WI38 (cell line): ENCODE measurements around the gene YES1.
A peak's percentile ranks its signal among the peaks of the same experiment; 100 is the strongest.
"Not testable (repeated sequence)": the region's sequence is repeated elsewhere in the genome, so short reads cannot be mapped to it uniquely, and the experiment has no call there.

Experiments used
- H3K4me3 ChIP-seq: 2 replicates; pipeline ENCODE4 v1.5.1; 2011; ENCODE audit warnings: low read depth, mild to moderate bottlenecking, control low read depth, low read length
- CTCF ChIP-seq: IDR thresholded peaks from 2 replicates; pipeline ENCODE4 v1.5.1; 2012; ENCODE audit warnings: low read depth, mild to moderate bottlenecking, control low read depth, low read length

YES1 gene

GRCh38 chr18:812376-813171, 532 bp upstream of the YES1 start:
- peak overlapping the region; percentile 80 for H3K4me3 ChIP-seq
- TF ChIP-seq CTCF: no peak

- peak overlapping the region; percentile 80 for H3K4me3 ChIP-seq
- no peak for TF ChIP-seq CTCF
Measured at GRCh38 chr18:811182-811891, 705 bp downstream of the YES1 start.

- no peak for TF ChIP-seq CTCF
Measured at GRCh38 chr18:809985-810642, 1.9 kb downstream of the YES1 start.

GRCh38 chr18:809228-809627, 2.8 kb downstream of the YES1 start:
- H3K4me3 ChIP-seq: not testable (repeated sequence)

More at GRCh38 chr18:809985-810642, 1.9 kb downstream of the YES1 start:
- H3K4me3 ChIP-seq: peak overlapping the region; percentile 80

GRCh38 chr18:808502-808901, 3.5 kb downstream of the YES1 start:
- no peak overlapping the region for H3K4me3 ChIP-seq
- no peak for TF ChIP-seq CTCF

- H3K4me3 ChIP-seq: no peak overlapping the region
- no peak for TF ChIP-seq CTCF
Measured at GRCh38 chr18:808086-808485, 4.0 kb downstream of the YES1 start.

- no peak overlapping the region for H3K4me3 ChIP-seq
- no peak for TF ChIP-seq CTCF
Measured at GRCh38 chr18:805755-806110, 6.3 kb downstream of the YES1 start.
